ENCODE data around the gene CORO1C. TPM values are rescaled to one million over a fixed set of nuclear protein-coding genes. Genes with fewer than 3 reads are reported as not detected.

The CORO1C gene
- polyA plus RNA-seq, 1 donor from 2014 or later: 123 TPM

- Histone ChIP-seq H3K36me3 (ENCODE audit: insufficient read depth, low read length) (no peaks in the 10 kb centered on the region), H3K9me2 (ENCODE audit: insufficient read depth, low read length) (no peaks in the 10 kb centered on the region), H3K4me2 (ENCODE audit: low read length) (no peak overlapping the region), H3F3A (ENCODE audit: insufficient read depth, low read length, poor library complexity, severe bottlenecking) (no peaks in the 10 kb centered on the region), H3K27me3 (ENCODE audit: insufficient read depth, low read depth, low read length) (no peaks in the 10 kb centered on the region), H3K9ac (ENCODE audit: low read length) (no peak overlapping the region), H3K79me2 (replicated peaks; ENCODE audit: insufficient read depth, low read length) (peaks cover 96% of the 10 kb centered on the region), H4K20me1 (ENCODE audit: insufficient read depth) (peaks cover 8% of the 10 kb centered on the region), H2AFZ (ENCODE audit: low read depth, low read length) (no peak overlapping the region), H3K9me3 (ENCODE audit: low read length) (no peaks in the 10 kb centered on the region), H3K27ac (ENCODE audit: low read length) (no peak overlapping the region), H3K4me3 (ENCODE audit: low read length) (no peak overlapping the region)
- no peak for TF ChIP-seq CTCF (IDR thresholded peaks at IDR 0.05; ENCODE audit: poor library complexity, severe bottlenecking)
- TF ChIP-seq TAF1 (IDR thresholded peaks at IDR 0.05; ENCODE audit: low read depth): no peak
- no peak for TF ChIP-seq EZH2 (IDR thresholded peaks at IDR 0.05; ENCODE audit: borderline replicate concordance, insufficient read depth, low read length, poor library complexity, severe bottlenecking)
- TF ChIP-seq EP300 (conservative IDR thresholded peaks at IDR 0.05; ENCODE audit: poor library complexity, severe bottlenecking): no peak
- TF ChIP-seq POLR2AphosphoS5 (IDR thresholded peaks at IDR 0.05): no peak
- TF ChIP-seq MXI1 (conservative IDR thresholded peaks at IDR 0.05; ENCODE audit: poor library complexity, severe bottlenecking): no peak
- TF ChIP-seq SMC3 (conservative IDR thresholded peaks at IDR 0.05; ENCODE audit: poor library complexity): no peak
- TF ChIP-seq REST (IDR thresholded peaks at IDR 0.05; ENCODE audit: borderline replicate concordance): no peak
- no peak for TF ChIP-seq RAD21 (conservative IDR thresholded peaks at IDR 0.05)
Observed at GRCh38 chr12:108722463-108722862, 8.9 kb downstream of the CORO1C start.

- TF ChIP-seq EP300 (conservative IDR thresholded peaks at IDR 0.05; ENCODE audit: poor library complexity, severe bottlenecking): no peak
- no peak for TF ChIP-seq RAD21 (conservative IDR thresholded peaks at IDR 0.05)
- no peak for TF ChIP-seq TAF1 (IDR thresholded peaks at IDR 0.05; ENCODE audit: low read depth)
- TF ChIP-seq REST (IDR thresholded peaks at IDR 0.05; ENCODE audit: borderline replicate concordance): no peak
- TF ChIP-seq EZH2 (IDR thresholded peaks at IDR 0.05; ENCODE audit: borderline replicate concordance, insufficient read depth, low read length, poor library complexity, severe bottlenecking): no peak
- no peak for TF ChIP-seq POLR2AphosphoS5 (IDR thresholded peaks at IDR 0.05)
- no peak for TF ChIP-seq MXI1 (conservative IDR thresholded peaks at IDR 0.05; ENCODE audit: poor library complexity, severe bottlenecking)
- no peak for TF ChIP-seq CTCF (IDR thresholded peaks at IDR 0.05; ENCODE audit: poor library complexity, severe bottlenecking)
- no peak for TF ChIP-seq SMC3 (conservative IDR thresholded peaks at IDR 0.05; ENCODE audit: poor library complexity)
- no peak overlapping the region for H3K4me3 ChIP-seq (ENCODE audit: low read length)
- H3K4me2 ChIP-seq (ENCODE audit: low read length): no peak overlapping the region
- H2AFZ ChIP-seq (ENCODE audit: low read depth, low read length): no peak overlapping the region
- no peaks in the 10 kb centered on the region for H3F3A ChIP-seq (ENCODE audit: insufficient read depth, low read length, poor library complexity, severe bottlenecking)
- H3K9me2 ChIP-seq (ENCODE audit: insufficient read depth, low read length): no peaks in the 10 kb centered on the region
- H3K27ac ChIP-seq (ENCODE audit: low read length): no peak overlapping the region
- H3K27me3 ChIP-seq (ENCODE audit: insufficient read depth, low read depth, low read length): no peaks in the 10 kb centered on the region
- no peak overlapping the region for H3K9ac ChIP-seq (ENCODE audit: low read length)
- H3K9me3 ChIP-seq (ENCODE audit: low read length): no peaks in the 10 kb centered on the region
- peaks cover 8% of the 10 kb centered on the region for H4K20me1 ChIP-seq (ENCODE audit: insufficient read depth)
- no peaks in the 10 kb centered on the region for H3K36me3 ChIP-seq (ENCODE audit: insufficient read depth, low read length)
- H3K79me2 ChIP-seq (replicated peaks; ENCODE audit: insufficient read depth, low read length): peaks cover 96% of the 10 kb centered on the region
Observed at GRCh38 chr12:108721824-108722223, 9.5 kb downstream of the CORO1C start.
